ENCODE data around the gene WFDC5.
"Not testable (repeated sequence)": the region's sequence is repeated elsewhere in the genome, so short reads cannot be mapped to it uniquely, and the experiment has no call there.

The WFDC5 gene

DNA sequence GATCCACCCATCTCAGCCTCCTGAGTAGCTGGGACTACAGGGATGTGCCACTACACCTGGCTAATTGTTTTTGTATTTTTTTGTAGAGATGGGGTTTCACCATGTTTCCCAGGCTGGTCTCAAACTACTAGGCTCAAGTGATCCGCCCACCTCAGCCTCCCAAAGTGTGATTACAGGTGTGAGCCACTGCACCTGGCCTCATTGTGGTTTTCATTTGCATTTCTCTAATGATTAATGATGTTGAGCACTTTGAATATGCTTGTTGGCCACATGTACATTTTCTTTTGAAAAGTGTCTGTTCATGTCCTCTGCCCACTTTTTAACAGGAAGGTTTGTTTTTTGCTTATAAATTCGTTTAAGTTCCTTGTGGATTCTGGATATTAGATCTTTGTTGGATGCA, 51.9 kb downstream of the WFDC5 start:
- not testable (repeated sequence) for H3K9me3 ChIP-seq (ENCODE audit: control insufficient read depth in 1 of 2, low read length in 2 of 2); H3K27ac ChIP-seq (ENCODE audit: low read depth, low read length); H3K27me3 ChIP-seq (ENCODE audit: control insufficient read depth in 1 of 2, insufficient read depth in 2 of 2, low read length in 2 of 2); H3K4me3 ChIP-seq (ENCODE audit: low read depth in 1 of 2, low read length in 2 of 2); H3K9ac ChIP-seq (ENCODE audit: low read depth in 1 of 2, low read length in 2 of 2); H3K4me1 ChIP-seq (ENCODE audit: control insufficient read depth in 1 of 2, insufficient read depth in 2 of 2, low read length in 2 of 2); H3K36me3 ChIP-seq (ENCODE audit: control insufficient read depth in 1 of 2, insufficient read depth in 2 of 2, low read length in 2 of 2)

DNA sequence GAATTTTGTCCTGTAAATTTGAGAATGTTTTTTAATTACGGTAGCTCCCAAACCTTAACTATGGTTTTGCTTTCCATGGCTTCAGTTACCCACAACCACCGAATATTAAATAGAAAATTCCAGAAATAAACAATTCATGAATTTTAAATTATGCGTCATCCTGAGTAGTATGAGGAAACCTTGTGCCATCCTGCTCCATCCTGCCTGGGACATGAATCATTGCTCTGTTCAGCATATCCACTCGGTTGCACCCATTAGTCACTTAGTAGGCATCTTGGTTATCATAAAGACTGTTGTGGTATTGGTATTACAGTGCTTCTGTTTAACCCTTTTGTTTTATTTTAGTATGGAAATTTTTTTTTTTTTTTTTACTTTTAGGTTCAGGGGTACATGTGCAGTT, 53.7 kb downstream of the WFDC5 start:
- H3K9ac ChIP-seq (ENCODE audit: low read depth in 1 of 2, low read length in 2 of 2): no peak overlapping the region
- no peak overlapping the region for H3K27ac ChIP-seq (ENCODE audit: low read depth, low read length)
- H3K9me3 ChIP-seq (ENCODE audit: control insufficient read depth in 1 of 2, low read length in 2 of 2): no peaks in the 10 kb centered on the region
- H3K4me1 ChIP-seq (ENCODE audit: control insufficient read depth in 1 of 2, insufficient read depth in 2 of 2, low read length in 2 of 2): no peaks in the 10 kb centered on the region
- H3K36me3 ChIP-seq (ENCODE audit: control insufficient read depth in 1 of 2, insufficient read depth in 2 of 2, low read length in 2 of 2): peaks cover 7 to 13% of the 10 kb centered on the region in 2 donors
- no peaks in the 10 kb centered on the region for H3K27me3 ChIP-seq (ENCODE audit: control insufficient read depth in 1 of 2, insufficient read depth in 2 of 2, low read length in 2 of 2)
- H3K4me3 ChIP-seq (ENCODE audit: low read depth in 1 of 2, low read length in 2 of 2): no peak overlapping the region

DNA sequence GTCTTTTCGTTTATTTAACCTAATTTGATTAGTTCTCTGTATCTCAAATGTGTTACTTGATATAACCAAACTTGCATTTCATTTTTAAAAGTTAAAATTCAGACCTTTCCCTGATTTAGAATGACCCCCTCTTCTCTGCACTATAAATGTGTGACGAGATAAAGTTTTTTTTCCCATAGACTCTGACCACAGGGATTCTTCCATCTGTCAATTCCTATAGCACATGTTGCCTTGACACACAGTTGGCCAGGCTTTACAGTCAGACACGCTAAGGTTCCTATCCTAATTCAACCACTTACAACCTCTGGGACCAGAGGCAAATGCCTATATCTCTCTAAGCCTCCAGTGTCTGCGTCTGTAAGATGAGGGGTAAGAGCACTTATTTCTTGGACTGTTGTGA, 54.7 kb downstream of the WFDC5 start:
- peaks cover 7 to 13% of the 10 kb centered on the region in 2 donors for H3K36me3 ChIP-seq (ENCODE audit: control insufficient read depth in 1 of 2, insufficient read depth in 2 of 2, low read length in 2 of 2)

More for the DNA sequence above, 54.7 kb downstream of the WFDC5 start:
- Histone ChIP-seq H3K9ac (ENCODE audit: low read depth in 1 of 2, low read length in 2 of 2) (no peak overlapping the region), H3K4me1 (ENCODE audit: control insufficient read depth in 1 of 2, insufficient read depth in 2 of 2, low read length in 2 of 2) (no peaks in the 10 kb centered on the region), H3K27ac (ENCODE audit: low read depth, low read length) (no peak overlapping the region), H3K9me3 (ENCODE audit: control insufficient read depth in 1 of 2, low read length in 2 of 2) (no peaks in the 10 kb centered on the region), H3K27me3 (ENCODE audit: control insufficient read depth in 1 of 2, insufficient read depth in 2 of 2, low read length in 2 of 2) (no peaks in the 10 kb centered on the region), H3K4me3 (ENCODE audit: low read depth in 1 of 2, low read length in 2 of 2) (no peak overlapping the region)
